Neuron (in vitro differentiated cells): ENCODE data around the gene ABLIM2.

Source experiments
- H2AFZ ChIP-seq: one replicate; pipeline ENCODE4 v1.6.1; 2013; ENCODE audit warnings: low read depth, mild to moderate bottlenecking, inconsistent platforms, low read length, moderate library complexity
- H3K27me3 ChIP-seq: one replicate; pipeline ENCODE4 v1.6.1; 2013; ENCODE audit warnings: low read length; ENCODE audit not compliant: insufficient read depth
- H3K36me3 ChIP-seq: one replicate; pipeline ENCODE4 v1.6.1; 2013; ENCODE audit warnings: low read length; ENCODE audit not compliant: insufficient read depth
- H3K4me1 ChIP-seq: one replicate; pipeline ENCODE4 v1.6.1; 2013; ENCODE audit warnings: low read length; ENCODE audit not compliant: insufficient read depth
- H3K4me3 ChIP-seq: 2 replicates; pipeline ENCODE4 v1.5.1; 2013; ENCODE audit warnings: mild to moderate bottlenecking, low read length, moderate library complexity
- H3K9me3 ChIP-seq: one replicate; pipeline ENCODE4 v1.6.1; 2013; ENCODE audit warnings: low read length

ABLIM2 gene

DNA sequence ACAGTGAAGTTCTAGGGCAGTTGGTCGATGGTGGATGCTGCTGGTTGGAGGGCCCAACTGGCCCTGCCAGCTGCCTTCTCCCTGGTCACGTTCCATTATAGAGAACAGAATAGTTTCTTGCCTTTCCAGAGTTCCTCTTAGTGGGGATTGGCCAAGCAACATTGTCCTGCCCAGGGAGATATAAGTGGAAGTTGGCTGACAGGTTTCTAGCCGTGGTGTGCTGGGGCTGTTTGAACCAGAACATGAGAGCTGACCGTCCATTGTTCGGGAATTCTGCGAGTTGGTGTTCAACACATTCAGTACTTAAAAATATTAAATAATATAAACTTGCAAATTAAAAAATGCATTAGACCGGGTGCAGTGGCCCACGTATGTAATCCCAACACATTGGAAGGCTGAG is 215.4 kb downstream of the ABLIM2 start:
- no peaks in the 10 kb centered on the region for H3K27me3 ChIP-seq
- H3K4me1 ChIP-seq = peaks cover 4% of the 10 kb centered on the region
- H3K9me3 ChIP-seq = no peaks in the 10 kb centered on the region
- H3K36me3 ChIP-seq = no peaks in the 10 kb centered on the region
- H2AFZ ChIP-seq = no peak overlapping the region
- no peak overlapping the region for H3K4me3 ChIP-seq

DNA sequence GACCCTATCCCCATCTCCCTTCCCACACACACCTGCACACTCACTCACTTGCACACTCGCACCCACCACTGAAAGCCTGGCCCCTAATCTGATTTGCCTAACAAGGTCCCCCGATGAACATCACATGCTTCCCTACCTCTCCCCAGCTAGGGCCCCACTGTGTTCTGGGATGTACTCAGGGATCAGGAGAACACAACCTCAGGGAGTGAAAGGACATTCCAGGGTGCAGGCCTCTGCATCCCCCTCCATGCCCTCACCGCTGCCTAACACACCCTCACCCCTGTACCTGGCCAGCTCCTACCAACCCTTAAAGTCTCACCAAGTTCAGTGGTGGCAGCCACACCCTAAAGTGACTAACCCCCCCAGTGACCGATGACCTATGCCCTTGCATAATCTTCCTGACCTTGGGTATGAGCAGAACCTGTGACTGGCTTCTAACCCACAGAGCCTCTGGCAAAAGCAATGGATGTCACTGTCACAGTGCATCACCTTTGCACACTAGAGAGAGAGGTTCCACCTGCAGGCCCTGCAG is 216.6 kb downstream of the ABLIM2 start:
- Histone ChIP-seq H2AFZ (no peak overlapping the region), H3K36me3 (no peaks in the 10 kb centered on the region), H3K27me3 (no peaks in the 10 kb centered on the region), H3K9me3 (no peaks in the 10 kb centered on the region), H3K4me3 (no peak overlapping the region), H3K4me1 (peaks cover 9% of the 10 kb centered on the region)

GRCh38 chr4:7941111-7941964 is 217.3 kb downstream of the ABLIM2 start:
- no peaks in the 10 kb centered on the region for H3K27me3 ChIP-seq
- H2AFZ ChIP-seq = no peak overlapping the region
- H3K4me1 ChIP-seq = peaks cover 9% of the 10 kb centered on the region
- no peaks in the 10 kb centered on the region for H3K36me3 ChIP-seq
- no peaks in the 10 kb centered on the region for H3K9me3 ChIP-seq
- no peak overlapping the region for H3K4me3 ChIP-seq

- Histone ChIP-seq H3K4me3 (peak within 1 kb of the TSS; percentile 82), H3K4me1 (peaks cover 9% of the 10 kb centered on the region), H3K36me3 (no peaks in the 10 kb centered on the region), H3K9me3 (no peaks in the 10 kb centered on the region), H3K27me3 (no peaks in the 10 kb centered on the region), H2AFZ (peak within 1 kb of the TSS; percentile 80)
Measured at GRCh38 chr4:7939377-7940108, 219.1 kb downstream of the ABLIM2 start, which contains the start of gene AFAP1. AFAP1 (minus strand) TSS chr4:7939861; CDS start chr4:7872078, 67,783 bp downstream.

DNA sequence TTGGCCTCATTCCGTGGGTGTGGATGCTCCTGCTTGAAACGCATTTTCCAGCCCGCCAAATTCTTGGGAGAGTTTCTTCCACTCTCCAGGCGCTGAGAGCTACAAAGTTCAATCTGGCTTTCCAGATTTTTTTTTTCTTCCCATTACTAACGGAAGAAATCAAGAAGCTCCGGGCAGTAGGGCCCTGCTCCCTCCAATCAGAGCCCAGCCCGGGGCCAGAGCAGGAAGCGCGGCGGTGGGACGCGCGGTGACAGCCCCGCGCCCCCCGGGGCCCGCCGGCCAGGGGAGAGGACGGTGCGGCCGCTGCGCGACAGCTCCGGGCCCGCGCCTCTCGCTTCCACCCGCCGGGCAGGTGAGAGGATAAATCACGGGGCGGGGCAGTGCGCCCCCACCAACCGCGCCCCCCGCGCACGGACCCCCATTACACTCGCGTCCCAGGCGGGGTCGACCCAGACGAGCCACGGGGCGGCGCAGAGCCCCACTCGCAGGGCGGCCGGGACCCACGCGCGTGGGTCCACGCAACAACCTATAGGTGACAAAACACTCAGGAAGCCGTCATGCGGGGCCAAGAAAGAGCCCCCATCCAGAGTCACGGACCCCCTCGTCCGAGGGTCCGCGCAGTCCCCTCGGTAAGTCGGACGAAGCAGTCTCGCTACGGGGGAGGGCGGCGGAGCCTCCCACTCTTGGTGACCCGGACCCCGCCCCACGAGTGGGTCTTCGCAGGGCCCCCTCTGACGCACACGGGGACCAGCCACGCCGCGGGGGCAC is 219.8 kb downstream of the ABLIM2 start:
- H3K4me1 ChIP-seq = peaks cover 9% of the 10 kb centered on the region

GRCh38 chr4:7938266-7938608 is 220.4 kb downstream of the ABLIM2 start:
- peaks cover 9% of the 10 kb centered on the region for H3K4me1 ChIP-seq

More for the DNA sequence above, 219.8 kb downstream of the ABLIM2 start:
- Histone ChIP-seq H3K9me3 (no peaks in the 10 kb centered on the region), H3K36me3 (no peaks in the 10 kb centered on the region), H3K4me3 (peak overlapping the region; percentile 82), H2AFZ (peak overlapping the region; percentile 80), H3K27me3 (no peaks in the 10 kb centered on the region)

GRCh38 chr4:7937006-7937405 is 221.6 kb downstream of the ABLIM2 start:
- Histone ChIP-seq H3K9me3 (no peaks in the 10 kb centered on the region), H3K36me3 (no peaks in the 10 kb centered on the region), H2AFZ (no peak overlapping the region), H3K4me1 (peaks cover 9% of the 10 kb centered on the region), H3K4me3 (no peak overlapping the region), H3K27me3 (no peaks in the 10 kb centered on the region)

More at GRCh38 chr4:7938266-7938608, 220.4 kb downstream of the ABLIM2 start:
- H3K27me3 ChIP-seq = no peaks in the 10 kb centered on the region
- H2AFZ ChIP-seq = peak overlapping the region; percentile 80
- H3K4me3 ChIP-seq = peak overlapping the region; percentile 82
- no peaks in the 10 kb centered on the region for H3K9me3 ChIP-seq
- H3K36me3 ChIP-seq = no peaks in the 10 kb centered on the region

DNA sequence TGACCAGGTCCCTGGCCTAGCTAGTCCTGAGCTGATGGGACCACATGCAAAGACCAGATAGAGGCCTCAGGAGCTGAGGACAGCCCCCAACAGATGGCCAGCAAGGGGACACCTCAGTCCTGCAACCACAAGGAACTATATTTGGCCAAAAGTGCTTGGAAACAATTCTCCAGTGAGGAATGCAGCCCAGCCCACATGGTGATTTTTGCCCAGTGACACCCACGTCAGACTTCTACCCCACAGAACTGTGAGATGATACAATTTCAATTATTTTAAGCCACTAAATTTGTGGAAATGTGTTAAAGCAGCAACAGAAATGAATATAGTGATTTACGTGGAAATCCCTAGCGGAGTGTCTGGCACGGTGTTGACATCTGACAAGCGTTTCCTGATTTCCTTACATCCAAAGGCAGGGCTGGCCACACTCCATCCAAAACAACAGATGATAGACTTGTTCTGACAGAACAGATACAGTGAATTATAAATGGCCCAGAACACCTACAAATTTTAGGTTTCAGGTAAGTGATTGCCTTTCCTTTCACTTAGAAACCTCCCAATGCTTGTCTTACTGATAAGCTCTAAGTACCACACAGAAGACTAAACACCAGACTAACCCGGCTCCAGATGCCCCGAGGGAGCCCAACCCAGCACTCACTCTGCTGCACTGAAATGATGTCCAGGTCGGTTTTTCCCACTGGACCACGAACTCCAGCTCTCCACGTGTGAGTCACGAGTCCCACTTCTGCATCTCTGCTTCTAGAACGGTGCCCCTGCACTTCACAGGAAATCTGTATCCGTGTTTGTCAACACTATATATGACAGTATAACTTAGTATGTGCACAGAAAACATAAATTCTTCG is 224.7 kb downstream of the ABLIM2 start:
- H3K9me3 ChIP-seq = no peaks in the 10 kb centered on the region
- no peak overlapping the region for H3K4me3 ChIP-seq
- H3K27me3 ChIP-seq = no peaks in the 10 kb centered on the region
- peaks cover 24% of the 10 kb centered on the region for H3K4me1 ChIP-seq
- no peaks in the 10 kb centered on the region for H3K36me3 ChIP-seq
- no peak overlapping the region for H2AFZ ChIP-seq

DNA sequence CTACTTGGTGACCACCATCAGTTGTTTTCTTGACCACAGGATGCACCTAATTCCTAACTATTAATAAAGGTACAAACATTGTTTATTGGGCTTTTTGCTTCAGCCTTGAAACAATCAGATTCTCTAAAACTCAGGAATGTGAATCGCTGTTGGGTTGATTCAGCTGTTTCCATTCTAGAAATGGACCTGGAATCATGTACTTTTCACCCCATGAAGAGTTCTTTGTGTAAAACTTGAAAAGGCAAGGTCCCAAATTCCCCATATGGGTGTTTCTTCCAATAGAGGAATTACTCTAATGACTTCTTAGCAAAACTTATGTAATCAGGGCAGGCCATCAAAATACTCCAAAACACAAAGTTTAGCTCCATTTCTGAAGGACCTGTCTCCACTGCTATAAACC is 226.3 kb downstream of the ABLIM2 start:
- peaks cover 15% of the 10 kb centered on the region for H3K4me1 ChIP-seq
- H3K9me3 ChIP-seq = no peaks in the 10 kb centered on the region
- no peak overlapping the region for H3K4me3 ChIP-seq
- no peaks in the 10 kb centered on the region for H3K36me3 ChIP-seq
- H2AFZ ChIP-seq = no peak overlapping the region
- H3K27me3 ChIP-seq = no peaks in the 10 kb centered on the region

DNA sequence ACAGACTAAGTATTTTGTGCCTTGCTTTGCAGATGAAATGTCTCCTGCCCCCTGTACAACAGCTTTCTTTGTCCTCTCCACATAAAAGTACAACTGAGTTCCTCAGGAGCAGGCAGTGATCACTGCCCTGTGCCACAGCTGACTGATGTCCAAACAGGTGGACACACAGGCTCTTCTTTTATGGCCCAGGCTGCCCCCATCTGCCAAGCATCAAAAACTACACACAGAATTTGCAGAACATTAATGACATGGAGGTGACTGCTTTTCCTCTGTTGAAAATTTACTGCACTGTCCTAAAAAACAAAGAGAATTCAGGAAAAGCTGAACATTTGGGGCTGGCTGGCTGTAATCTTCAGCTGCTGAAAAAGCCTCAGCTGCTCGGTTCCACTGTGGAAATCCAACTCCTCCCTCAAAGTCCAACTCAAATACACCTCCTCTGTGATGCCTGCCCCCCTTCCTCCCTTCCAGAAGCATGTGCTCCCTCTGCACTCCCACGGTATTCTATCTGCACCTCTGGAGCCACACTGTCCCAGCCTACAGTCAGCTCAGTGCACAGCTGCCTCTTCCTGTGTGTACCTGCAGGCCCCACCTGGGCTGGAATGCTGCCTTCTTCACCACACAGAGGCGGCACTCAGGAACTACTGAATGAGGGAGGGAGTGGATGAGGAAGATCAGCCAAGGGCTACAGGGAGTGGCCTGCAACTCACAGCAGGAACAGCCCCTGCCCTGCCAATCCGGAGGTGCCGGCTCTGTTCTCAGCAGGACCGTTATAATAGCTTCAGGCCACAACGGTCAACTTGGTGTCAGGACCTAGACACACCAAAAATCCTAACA is 229.3 kb downstream of the ABLIM2 start:
- H3K27me3 ChIP-seq = no peaks in the 10 kb centered on the region
- H2AFZ ChIP-seq = no peak overlapping the region
- H3K9me3 ChIP-seq = peaks cover 2% of the 10 kb centered on the region
- no peak overlapping the region for H3K4me3 ChIP-seq
- H3K4me1 ChIP-seq = peaks cover 15% of the 10 kb centered on the region
- H3K36me3 ChIP-seq = no peaks in the 10 kb centered on the region

- no peak overlapping the region for H2AFZ ChIP-seq
- H3K9me3 ChIP-seq = peaks cover 2% of the 10 kb centered on the region
- H3K36me3 ChIP-seq = no peaks in the 10 kb centered on the region
- H3K4me3 ChIP-seq = no peak overlapping the region
- no peaks in the 10 kb centered on the region for H3K27me3 ChIP-seq
- H3K4me1 ChIP-seq = peaks cover 15% of the 10 kb centered on the region
Measured at GRCh38 chr4:7928711-7929110, 229.9 kb downstream of the ABLIM2 start.
